Left lung (tissue), 10 donors: ENCODE results near the gene FRY. TPM values are rescaled to one million over a fixed set of nuclear protein-coding genes. Genes with fewer than 3 reads are reported as not detected.

ENCODE experiments used
- ATAC-seq: fragments of 200-7000 bp; cut with Tn5 transposase; one replicate; pipeline ENCODE4 v1.9.1; 2020; ENCODE audit warnings: moderate library complexity
- DNase-seq, 4 donors: peaks; one replicate each; pipeline ENCODE4 v3.0.0-alpha.2; 2013 to 2020
- H3K27ac ChIP-seq, 2 donors: fragments of 200-600 bp; sonication (generic) in 1 of 2; one replicate each; pipeline versions ENCODE4 v1.5.0 to v1.8.0; 2020 to 2021
- H3K27me3 ChIP-seq, 2 donors: fragments of 200-600 bp; sonication (generic) in 1 of 2; one replicate each; pipeline versions ENCODE4 v1.5.0 to v1.8.0; 2020 to 2021
- H3K36me3 ChIP-seq, 2 donors: fragments of 200-600 bp; sonication (generic) in 1 of 2; one replicate each; pipeline versions ENCODE4 v1.5.0 to v1.8.0; 2020 to 2021
- H3K4me1 ChIP-seq, 2 donors: fragments of 200-600 bp; one replicate each; pipeline ENCODE4 v1.8.0; 2021
- H3K4me3 ChIP-seq, 2 donors: fragments of 200-600 bp; sonication (generic) in 1 of 2; one replicate each; pipeline versions ENCODE4 v1.5.0 to v1.8.0; 2020 to 2021; ENCODE audit warnings: mild to moderate bottlenecking in 1 of 2
- H3K9me3 ChIP-seq, 2 donors: fragments of 200-600 bp; sonication (generic) in 1 of 2; one replicate each; pipeline versions ENCODE4 v1.5.0 to v1.8.0; 2020 to 2021
- intact Hi-C, 2 donors: fragments of 100-400 bp; cut with DNase I; formaldehyde crosslinking; loops; one replicate each; pipeline versions ENCODE4 v1.11.2 to v1.14.2; 2022
- polyA plus RNA-seq, 6 donors: library from polyadenylated mRNA; unstranded; fragments of 120-200 nt; gene quantifications; one replicate each; pipeline ENCODE4 v1.2.1, GENCODE V29; 2013; ENCODE audit not compliant: insufficient read length in 6 of 6
- total RNA-seq, 2 donors: library from RNA; stranded (reverse); fragmentation: NEBNext Ultra II Directional; extraction: Animal tissue kit (Norgen Biotek cat#: 25700); gene quantifications; one replicate each; pipeline ENCODE4 v1.2.1, GENCODE V29; 2021
- TF ChIP-seq, protein P1 (sequence below), 2 donors: fragments of 200-600 bp; sonication (generic) in 1 of 2; IDR thresholded peaks; one replicate each; pipeline versions ENCODE4 v1.5.0 to v1.8.0; 2021; ENCODE audit warnings: antibody characterized with exemption in 2 of 2
- donor health status: DM: no; HTN: yes; CAD: no.
- donor health status: DM: no; HTN: no; CAD: no.

Gene FRY
- total and polyA plus RNA-seq, 8 donors: 41.6 to 53.4 (median 49.2) TPM

DNA sequence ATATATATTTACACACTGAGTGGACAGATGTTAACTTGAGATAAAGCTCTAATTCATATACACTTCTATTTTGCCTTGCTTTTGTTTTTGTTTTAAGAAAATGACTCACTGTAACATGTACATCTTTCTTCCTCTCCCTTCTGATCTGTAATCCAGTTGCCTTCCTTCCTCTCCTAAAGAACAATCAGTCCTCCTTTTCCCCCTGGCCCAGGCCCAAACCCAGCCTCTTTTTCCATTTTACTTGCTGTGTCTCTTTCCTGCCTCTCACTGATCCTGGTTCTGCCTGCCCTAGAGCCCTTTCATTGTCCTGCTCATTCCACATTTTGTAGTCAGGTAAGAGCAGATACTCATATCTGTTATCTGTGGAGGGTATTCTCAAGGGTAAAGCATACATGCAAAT is 232.8 kb downstream of the FRY start:
- DNase-seq: peak in 1 of 4 donors; percentile 43
- intact Hi-C loops: no loop called here
- Histone ChIP-seq H3K4me3 (no peak overlapping the region), H3K4me1 (peaks cover 10 to 27% of the 10 kb centered on the region in 2 donors), H3K27ac (peak overlapping the region in 1 of 2 donors; percentile 48), H3K36me3 (peaks cover 0 to 61% of the 10 kb centered on the region in 2 donors), H3K9me3 (no peaks in the 10 kb centered on the region), H3K27me3 (no peaks in the 10 kb centered on the region)
- peak; percentile 12 for ATAC-seq
- TF ChIP-seq, protein P1, sequence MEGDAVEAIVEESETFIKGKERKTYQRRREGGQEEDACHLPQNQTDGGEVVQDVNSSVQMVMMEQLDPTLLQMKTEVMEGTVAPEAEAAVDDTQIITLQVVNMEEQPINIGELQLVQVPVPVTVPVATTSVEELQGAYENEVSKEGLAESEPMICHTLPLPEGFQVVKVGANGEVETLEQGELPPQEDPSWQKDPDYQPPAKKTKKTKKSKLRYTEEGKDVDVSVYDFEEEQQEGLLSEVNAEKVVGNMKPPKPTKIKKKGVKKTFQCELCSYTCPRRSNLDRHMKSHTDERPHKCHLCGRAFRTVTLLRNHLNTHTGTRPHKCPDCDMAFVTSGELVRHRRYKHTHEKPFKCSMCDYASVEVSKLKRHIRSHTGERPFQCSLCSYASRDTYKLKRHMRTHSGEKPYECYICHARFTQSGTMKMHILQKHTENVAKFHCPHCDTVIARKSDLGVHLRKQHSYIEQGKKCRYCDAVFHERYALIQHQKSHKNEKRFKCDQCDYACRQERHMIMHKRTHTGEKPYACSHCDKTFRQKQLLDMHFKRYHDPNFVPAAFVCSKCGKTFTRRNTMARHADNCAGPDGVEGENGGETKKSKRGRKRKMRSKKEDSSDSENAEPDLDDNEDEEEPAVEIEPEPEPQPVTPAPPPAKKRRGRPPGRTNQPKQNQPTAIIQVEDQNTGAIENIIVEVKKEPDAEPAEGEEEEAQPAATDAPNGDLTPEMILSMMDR (IDR thresholded peaks at IDR 0.05): no peak

DNA sequence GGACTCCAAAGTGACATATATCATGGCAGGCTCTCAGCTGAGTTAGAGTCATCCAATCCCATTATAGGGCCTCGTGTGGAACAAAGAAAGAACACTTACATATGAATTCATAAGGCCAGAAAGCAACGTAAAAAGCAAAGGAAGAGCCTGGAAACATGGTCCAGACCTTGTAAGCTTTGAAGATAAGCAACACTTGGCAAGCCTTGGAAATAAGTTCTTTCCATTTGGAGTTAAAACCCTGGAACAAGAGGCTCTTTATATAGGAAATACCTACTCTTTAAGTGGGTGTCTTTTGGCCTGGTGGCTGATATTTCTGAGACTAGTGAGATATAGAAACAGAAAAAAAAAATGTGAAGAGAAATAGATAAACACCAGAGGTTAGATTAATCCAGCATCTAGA is 234.2 kb downstream of the FRY start:
- Histone ChIP-seq H3K9me3 (no peaks in the 10 kb centered on the region), H3K4me3 (no peak overlapping the region), H3K36me3 (peaks cover 0 to 73% of the 10 kb centered on the region in 2 donors), H3K27me3 (no peaks in the 10 kb centered on the region), H3K4me1 (peaks cover 8 to 25% of the 10 kb centered on the region in 2 donors), H3K27ac (peak overlapping the region in 1 of 2 donors; percentile 48)
- ATAC-seq (no peak), DNase-seq (no peak)
- intact Hi-C loops: no loop called here
- TF ChIP-seq, protein P1 (IDR thresholded peaks at IDR 0.05): no peak

DNA sequence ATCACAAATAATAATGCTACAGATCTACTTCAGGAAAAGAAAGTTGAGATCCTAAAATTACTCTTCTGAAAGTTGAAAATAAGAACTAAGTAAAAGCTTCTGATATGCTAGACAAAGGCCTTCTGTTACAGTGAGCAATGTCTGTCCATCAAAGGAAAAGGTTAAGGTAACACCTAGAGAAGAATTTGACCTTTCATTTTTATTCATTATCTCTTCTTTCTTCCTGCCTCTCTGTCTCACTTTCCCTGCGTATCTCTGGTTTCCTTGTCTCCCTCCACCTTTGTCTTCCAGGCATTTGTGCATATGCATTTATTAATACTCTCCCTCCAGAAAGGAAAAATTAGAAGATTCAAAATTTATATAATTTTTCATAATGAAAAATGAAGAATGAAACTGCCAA is 234.6 kb downstream of the FRY start:
- Histone ChIP-seq H3K27me3 (no peaks in the 10 kb centered on the region), H3K27ac (peak overlapping the region in 1 of 2 donors; percentile 48), H3K4me3 (no peak overlapping the region), H3K9me3 (no peaks in the 10 kb centered on the region), H3K36me3 (peaks cover 0 to 77% of the 10 kb centered on the region in 2 donors), H3K4me1 (peaks cover 4 to 20% of the 10 kb centered on the region in 2 donors)
- no peak for ATAC-seq
- DNase-seq: no peak
- intact Hi-C loops: no loop called here
- TF ChIP-seq, protein P1 (IDR thresholded peaks at IDR 0.05): no peak

DNA sequence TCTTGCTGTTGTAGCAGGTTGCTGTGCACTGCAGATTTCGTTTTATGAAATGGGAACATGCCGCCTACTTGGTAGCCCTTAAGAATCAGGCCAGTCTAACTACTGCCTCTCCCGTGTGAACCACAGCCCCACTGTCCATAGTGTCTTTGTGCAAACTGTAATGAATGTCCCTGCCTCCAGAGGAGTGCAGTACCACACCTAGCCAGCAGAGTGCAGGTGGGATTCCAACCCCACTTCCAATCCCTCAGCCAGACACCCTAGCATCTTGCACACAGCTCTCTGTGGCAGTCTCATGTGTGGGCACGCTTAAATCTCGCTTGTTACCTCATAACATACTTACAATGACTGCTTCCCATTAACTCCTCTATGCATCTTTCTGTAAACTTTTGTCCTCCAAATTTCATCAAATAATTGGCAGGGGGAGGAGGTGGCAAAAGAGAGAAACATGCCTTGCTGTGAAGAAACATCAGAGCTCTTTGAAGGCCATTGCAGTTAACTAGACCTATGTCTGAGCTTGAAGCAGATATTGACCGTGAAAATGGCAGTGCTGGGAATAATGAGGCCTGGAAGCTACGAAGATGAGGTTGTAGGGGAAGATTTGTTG is 236.4 kb downstream of the FRY start:
- Histone ChIP-seq H3K4me1 (peaks cover 0 to 4% of the 10 kb centered on the region in 2 donors), H3K9me3 (no peaks in the 10 kb centered on the region), H3K36me3 (peaks cover 0 to 76% of the 10 kb centered on the region in 2 donors), H3K27me3 (no peaks in the 10 kb centered on the region), H3K27ac (no peak overlapping the region), H3K4me3 (no peak overlapping the region)
- DNase-seq: no peak
- intact Hi-C loops: no loop called here
- ATAC-seq: peak; percentile 92
- TF ChIP-seq, protein P1 (IDR thresholded peaks at IDR 0.05): peak; percentile 54 to 68

DNA sequence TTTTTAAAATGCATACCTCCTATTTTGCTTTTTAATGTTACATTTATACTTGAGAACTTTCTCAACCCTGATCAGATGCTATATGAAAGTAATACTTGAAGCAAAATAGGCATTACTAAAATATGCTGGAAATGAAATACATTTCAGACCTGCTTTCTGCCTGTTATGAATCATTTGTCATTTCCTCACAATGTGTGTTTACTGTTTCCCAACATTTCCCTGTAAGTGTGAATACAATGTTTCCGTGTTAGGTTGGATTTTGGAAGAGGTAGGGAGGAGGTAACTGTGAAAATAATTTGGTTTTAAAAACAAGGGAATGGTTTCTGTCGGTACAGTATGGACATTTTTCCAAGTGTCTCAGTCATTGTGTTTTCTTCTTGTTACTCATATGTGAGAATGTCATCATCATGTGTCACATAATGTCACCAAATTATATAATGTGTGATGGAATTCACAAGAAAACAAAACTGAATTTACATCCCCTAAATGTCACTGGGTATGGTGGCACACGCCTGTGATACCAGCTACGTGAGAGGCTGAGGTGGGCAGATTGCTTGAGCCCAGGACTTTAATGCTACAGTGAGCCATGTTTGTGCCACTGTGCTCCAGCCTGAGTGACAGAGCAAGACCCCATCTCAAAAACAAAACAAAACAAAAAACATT is 240.6 kb downstream of the FRY start:
- H3K27me3 ChIP-seq: no peaks in the 10 kb centered on the region
- DNase-seq (no peak), ATAC-seq (no peak)
- H3K36me3 ChIP-seq: peaks cover 0 to 76% of the 10 kb centered on the region in 2 donors
- H3K27ac ChIP-seq: peak overlapping the region in 1 of 2 donors; percentile 50
- no peaks in the 10 kb centered on the region for H3K4me1 ChIP-seq
- no peaks in the 10 kb centered on the region for H3K9me3 ChIP-seq
- no peak overlapping the region for H3K4me3 ChIP-seq
- TF ChIP-seq, protein P1 (IDR thresholded peaks at IDR 0.05): no peak
- intact Hi-C loops: no loop called here
